ENCODE results near the gene CREG2. TPM values are rescaled to one million over a fixed set of nuclear protein-coding genes. Genes with fewer than 3 reads are reported as not detected.

CREG2 gene
- polyA plus RNA-seq, 1 experiment: not detected

DNA sequence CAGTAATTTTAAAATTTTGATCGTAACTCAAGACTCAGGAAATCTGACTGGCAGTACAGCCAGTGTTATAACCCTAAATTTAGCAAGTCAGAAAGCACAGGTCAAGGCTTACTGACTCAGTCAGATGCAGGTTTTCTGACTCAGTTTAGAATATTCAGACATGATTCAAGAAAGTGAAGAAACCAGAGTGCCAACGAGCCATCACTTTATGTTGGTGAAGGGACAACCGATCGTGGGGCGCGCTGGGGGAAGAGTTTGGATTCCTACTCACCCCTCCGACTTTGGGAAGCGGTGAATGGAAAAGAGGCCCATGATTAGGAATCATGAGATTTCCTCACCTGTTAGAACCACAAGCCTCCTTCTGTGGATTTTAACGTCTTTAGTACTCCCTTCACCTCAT, 79.8 kb downstream of the CREG2 start:
- no peak for DNase-seq (ENCODE audit: low read depth)

DNA sequence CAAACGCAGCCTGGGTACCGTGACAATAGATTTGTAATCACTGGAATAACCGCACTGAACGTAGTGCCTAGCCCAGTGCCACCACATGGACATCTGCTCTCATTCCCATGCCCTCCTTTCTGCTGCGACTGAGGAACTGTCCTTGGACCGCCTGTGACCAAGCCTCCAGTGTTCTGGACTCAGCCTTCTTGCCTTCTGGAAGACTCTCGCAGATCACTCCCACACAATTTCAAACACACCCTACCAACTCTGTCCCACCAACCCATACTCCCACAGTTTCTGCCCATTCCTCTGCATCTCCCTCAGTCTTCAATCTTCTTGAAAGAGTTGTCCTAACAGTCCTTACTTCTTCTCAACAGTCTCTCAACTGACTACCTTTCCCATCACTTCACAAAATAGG, 80.9 kb downstream of the CREG2 start:
- DNase-seq (ENCODE audit: low read depth): no peak
- CTCF ChIA-PET: no interaction called here

More for the DNA sequence above, 79.8 kb downstream of the CREG2 start:
- TF ChIP-seq, protein P1, sequence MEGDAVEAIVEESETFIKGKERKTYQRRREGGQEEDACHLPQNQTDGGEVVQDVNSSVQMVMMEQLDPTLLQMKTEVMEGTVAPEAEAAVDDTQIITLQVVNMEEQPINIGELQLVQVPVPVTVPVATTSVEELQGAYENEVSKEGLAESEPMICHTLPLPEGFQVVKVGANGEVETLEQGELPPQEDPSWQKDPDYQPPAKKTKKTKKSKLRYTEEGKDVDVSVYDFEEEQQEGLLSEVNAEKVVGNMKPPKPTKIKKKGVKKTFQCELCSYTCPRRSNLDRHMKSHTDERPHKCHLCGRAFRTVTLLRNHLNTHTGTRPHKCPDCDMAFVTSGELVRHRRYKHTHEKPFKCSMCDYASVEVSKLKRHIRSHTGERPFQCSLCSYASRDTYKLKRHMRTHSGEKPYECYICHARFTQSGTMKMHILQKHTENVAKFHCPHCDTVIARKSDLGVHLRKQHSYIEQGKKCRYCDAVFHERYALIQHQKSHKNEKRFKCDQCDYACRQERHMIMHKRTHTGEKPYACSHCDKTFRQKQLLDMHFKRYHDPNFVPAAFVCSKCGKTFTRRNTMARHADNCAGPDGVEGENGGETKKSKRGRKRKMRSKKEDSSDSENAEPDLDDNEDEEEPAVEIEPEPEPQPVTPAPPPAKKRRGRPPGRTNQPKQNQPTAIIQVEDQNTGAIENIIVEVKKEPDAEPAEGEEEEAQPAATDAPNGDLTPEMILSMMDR (IDR thresholded peaks at IDR 0.05; ENCODE audit: insufficient read depth, low read depth, low read length): no peak
- Histone ChIP-seq H3K4me3 (ENCODE audit: low read depth, low read length) (peak overlapping the region; percentile 92), H3K36me3 (ENCODE audit: control insufficient read depth, insufficient read depth, low read length) (peaks cover 2% of the 10 kb centered on the region; the same call in 1 of the 2 replicates), H3K27me3 (ENCODE audit: control insufficient read depth, insufficient read depth, low read length) (no peaks in the 10 kb centered on the region)
- ChIA-PET CTCF (no interaction called here), POLR2A (no interaction called here)

DNA sequence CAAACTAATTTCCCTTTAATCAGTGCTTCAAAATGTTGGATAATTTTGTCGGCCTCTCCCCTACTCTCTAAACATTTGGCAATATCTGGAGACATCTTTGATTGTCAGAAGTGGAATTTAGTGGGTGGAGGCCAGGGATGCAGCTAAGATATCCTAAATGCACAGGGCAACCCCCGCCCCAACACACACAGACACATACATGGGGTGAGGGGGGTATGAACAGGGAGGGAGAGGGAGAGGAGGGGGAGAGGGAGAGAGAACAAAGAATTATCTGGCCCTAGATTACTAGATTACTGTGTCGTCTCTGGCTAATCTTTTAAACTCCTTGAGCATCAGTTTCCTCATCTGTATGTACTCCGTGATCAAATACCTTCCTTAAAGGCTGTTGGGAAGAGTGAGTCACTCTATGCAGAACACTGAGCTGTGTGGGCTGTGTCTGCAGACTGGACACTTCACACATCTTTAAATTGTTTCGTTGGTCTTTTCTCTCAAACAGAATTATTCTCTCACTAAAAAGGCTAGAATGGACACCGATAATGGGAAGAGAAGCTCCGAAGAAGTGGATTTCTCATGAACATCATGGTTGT, 81.7 kb downstream of the CREG2 start:
- H3K4me3 ChIP-seq (ENCODE audit: low read depth, low read length): peak overlapping the region; percentile 92
- DNase-seq (ENCODE audit: low read depth): no peak
- peaks cover 2% of the 10 kb centered on the region; the same call in 1 of the 2 replicates for H3K36me3 ChIP-seq (ENCODE audit: control insufficient read depth, insufficient read depth, low read length)
- TF ChIP-seq, protein P1 (IDR thresholded peaks at IDR 0.05; ENCODE audit: insufficient read depth, low read depth, low read length): no peak
- ChIA-PET CTCF (no interaction called here), POLR2A (interaction anchor here (0.5 kb wide), 1 partner anchor 10 kb away, joined by 4 read pairs; no protein-coding TSS in a partner anchor)
- H3K27me3 ChIP-seq (ENCODE audit: control insufficient read depth, insufficient read depth, low read length): no peaks in the 10 kb centered on the region

More for the DNA sequence above, 80.9 kb downstream of the CREG2 start:
- H3K36me3 ChIP-seq (ENCODE audit: control insufficient read depth, insufficient read depth, low read length): peaks cover 2% of the 10 kb centered on the region; the same call in 1 of the 2 replicates
- TF ChIP-seq, protein P1 (IDR thresholded peaks at IDR 0.05; ENCODE audit: insufficient read depth, low read depth, low read length): no peak
- H3K27me3 ChIP-seq (ENCODE audit: control insufficient read depth, insufficient read depth, low read length): no peaks in the 10 kb centered on the region
- H3K4me3 ChIP-seq (ENCODE audit: low read depth, low read length): peak overlapping the region; percentile 92
- POLR2A ChIA-PET: interaction anchor here (0.5 to 0.7 kb wide), 2 partner anchors 11 to 740 kb away, joined by 4 to 5 read pairs; no protein-coding TSS in a partner anchor

DNA sequence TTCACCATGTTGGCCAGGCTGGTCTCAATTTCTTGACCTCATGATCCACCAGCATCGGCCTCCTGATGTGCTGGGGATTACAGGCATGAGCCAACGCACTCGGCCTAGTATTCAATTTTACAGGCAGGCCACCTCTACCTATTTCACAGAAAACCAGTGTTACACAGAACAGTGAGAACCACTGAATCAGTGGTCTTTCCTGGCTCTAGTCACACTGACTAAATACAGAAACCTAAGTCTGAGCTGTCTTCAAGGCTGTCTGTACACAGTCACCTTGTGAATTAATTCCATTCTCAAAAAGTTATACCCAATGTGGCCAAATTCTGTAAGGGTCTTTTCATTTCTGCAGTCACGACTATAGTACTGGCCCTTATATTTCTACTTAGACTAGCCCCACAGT, 82.3 kb downstream of the CREG2 start:
- CTCF ChIA-PET: no interaction called here
- H3K36me3 ChIP-seq (ENCODE audit: control insufficient read depth, insufficient read depth, low read length): peaks cover 2% of the 10 kb centered on the region; the same call in 1 of the 2 replicates
- H3K4me3 ChIP-seq (ENCODE audit: low read depth, low read length): no peak overlapping the region
- no peaks in the 10 kb centered on the region for H3K27me3 ChIP-seq (ENCODE audit: control insufficient read depth, insufficient read depth, low read length)
- no peak for DNase-seq (ENCODE audit: low read depth)
- TF ChIP-seq, protein P1 (IDR thresholded peaks at IDR 0.05; ENCODE audit: insufficient read depth, low read depth, low read length): no peak
- POLR2A ChIA-PET: no interaction called here

DNA sequence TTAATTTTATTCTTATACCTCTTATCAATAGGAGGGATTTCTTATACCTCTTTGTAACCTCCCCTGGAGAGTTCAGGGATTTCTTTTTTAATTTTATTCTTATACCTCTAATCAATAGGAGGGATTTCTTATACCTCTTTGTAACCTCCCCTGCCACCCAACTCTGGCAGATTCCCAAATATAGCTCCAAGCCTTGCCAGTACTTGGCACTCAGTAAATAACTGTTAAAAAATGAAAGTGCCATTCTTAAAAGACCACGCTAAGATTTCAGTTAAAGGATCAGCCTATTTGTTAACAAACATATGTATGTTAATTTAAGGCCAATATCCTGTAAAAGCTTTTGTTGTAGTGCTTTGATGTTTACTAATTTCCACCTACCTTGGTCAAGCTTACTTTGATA, 83.6 kb downstream of the CREG2 start:
- no peak for DNase-seq (ENCODE audit: low read depth)
- TF ChIP-seq, protein P1 (IDR thresholded peaks at IDR 0.05; ENCODE audit: insufficient read depth, low read depth, low read length): no peak
- POLR2A ChIA-PET: no interaction called here
- peaks cover 2% of the 10 kb centered on the region; the same call in 1 of the 2 replicates for H3K36me3 ChIP-seq (ENCODE audit: control insufficient read depth, insufficient read depth, low read length)
- CTCF ChIA-PET: no interaction called here
- no peak overlapping the region for H3K4me3 ChIP-seq (ENCODE audit: low read depth, low read length)
- no peaks in the 10 kb centered on the region for H3K27me3 ChIP-seq (ENCODE audit: control insufficient read depth, insufficient read depth, low read length)

Data from BJ (cell line).